Endothelial cell of umbilical vein (primary cell): ENCODE results near the gene ATP10A.

Experiments used
- CTCF ChIP-seq, 2 donors: IDR thresholded peaks; 1 replicate in 1 of 2; 2 replicates in 1 of 2; pipeline ENCODE4 v1.5.1; 2011; ENCODE audit warnings: low read length in 2 of 2, mild to moderate bottlenecking in 2 of 2, moderate library complexity in 2 of 2, control low read depth in 1 of 2, inconsistent platforms in 1 of 2, low read depth in 1 of 2; ENCODE audit not compliant: insufficient read depth in 1 of 2; ENCODE audit errors: extremely low read depth in 1 of 2
- EZH2 ChIP-seq: IDR thresholded peaks from 2 replicates; pipeline ENCODE4 v1.6.1; 2012; ENCODE audit warnings: borderline replicate concordance, low read depth, mild to moderate bottlenecking, moderate library complexity, low read length, inconsistent platforms; ENCODE audit not compliant: severe bottlenecking
- FOS ChIP-seq: IDR thresholded peaks from 2 replicates; pipeline ENCODE4 v1.6.1; 2011; ENCODE audit warnings: mild to moderate bottlenecking, low read length, moderate library complexity, borderline replicate concordance; ENCODE audit not compliant: insufficient read depth
- MAX ChIP-seq: IDR thresholded peaks from 2 replicates; pipeline ENCODE4 v1.6.1; 2011; ENCODE audit not compliant: insufficient read depth, insufficient read length
- POLR2A ChIP-seq: IDR thresholded peaks from 2 replicates; pipeline ENCODE4 v1.6.1; 2012; ENCODE audit warnings: low read depth, mild to moderate bottlenecking, control low read depth, low read length
- POLR2AphosphoS5 ChIP-seq: IDR thresholded peaks from 2 replicates; pipeline ENCODE4 v1.6.1; 2012; ENCODE audit warnings: low read depth, mild to moderate bottlenecking, control low read depth, low read length, moderate library complexity; ENCODE audit not compliant: insufficient read depth

- TF ChIP-seq POLR2A (no peak), EZH2 (no peak), CTCF (IDR thresholded peaks at IDR 0.05; ENCODE audit: extremely low read depth in 1 of 2, insufficient read depth in 1 of 2, low read depth in 1 of 2, low read length in 2 of 2) (no peak), POLR2AphosphoS5 (no peak), MAX (no peak), FOS (no peak)
These were observed 194.8 kb downstream of the ATP10A start for GRCh38 chr15:25668236-25668795.
